Measurements from ENCODE around the gene ALG5.

ALG5 gene

GRCh38 chr13:36915106-36915505 lies 84.0 kb downstream of the ALG5 start:
- no peak for DNase-seq

DNA sequence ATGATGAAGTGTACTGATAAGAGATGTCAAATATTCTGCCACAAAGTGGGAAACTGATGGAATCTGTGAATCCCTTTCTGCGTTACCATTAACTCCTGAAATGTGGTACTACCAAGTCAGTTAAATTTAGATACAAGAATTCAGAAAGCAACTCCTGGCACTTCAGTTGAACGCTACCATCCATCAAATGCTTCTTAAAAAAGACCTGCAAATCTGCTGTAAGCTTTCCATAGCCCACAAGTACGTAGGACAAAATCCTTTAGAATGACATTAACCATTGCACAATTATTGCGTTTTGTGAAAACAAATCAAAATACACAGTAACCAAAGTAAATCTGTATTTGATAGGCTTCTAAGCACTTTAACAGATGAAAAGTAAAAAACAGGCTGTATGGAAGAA lies 84.5 kb downstream of the ALG5 start:
- no peak for DNase-seq

DNA sequence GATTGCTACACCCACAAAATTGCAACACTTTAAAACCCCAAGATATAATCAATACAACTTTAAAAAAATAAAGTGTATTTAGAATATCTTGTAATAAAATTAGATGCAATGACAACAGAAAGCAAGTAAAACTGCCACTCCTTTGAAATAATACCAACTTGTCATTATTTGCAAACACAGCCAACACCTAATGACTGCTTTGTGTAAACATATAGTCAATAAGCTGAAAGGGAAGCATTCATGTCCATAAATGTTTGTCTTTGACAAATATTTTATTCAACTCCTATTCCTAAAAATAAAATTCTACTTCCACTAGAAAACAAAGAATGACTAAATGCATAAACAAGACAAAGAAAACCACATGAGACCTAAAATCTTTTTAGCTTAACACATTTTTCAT lies 85.7 kb downstream of the ALG5 start:
- DNase-seq: no peak

DNA sequence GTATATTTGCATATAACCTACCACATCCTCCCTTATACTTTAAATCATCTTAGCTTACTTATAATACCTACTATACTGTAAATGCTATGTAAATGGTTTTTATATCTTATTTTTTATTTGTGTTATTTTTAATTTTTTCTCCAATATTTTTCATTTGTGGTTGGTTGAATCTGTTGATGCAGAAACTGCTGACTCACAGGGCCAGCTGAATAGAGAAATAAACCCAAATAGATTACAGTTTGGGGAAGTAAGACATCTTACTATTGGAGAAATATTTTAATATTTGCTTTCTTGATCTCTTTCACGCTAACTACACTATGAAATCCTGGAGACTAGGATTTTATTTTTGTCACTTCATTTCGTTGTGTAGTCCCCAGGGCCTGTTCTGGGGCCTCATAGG lies 86.2 kb downstream of the ALG5 start:
- DNase-seq: no peak

GRCh38 chr13:36912369-36912768 lies 86.8 kb downstream of the ALG5 start:
- DNase-seq: no peak

DNA sequence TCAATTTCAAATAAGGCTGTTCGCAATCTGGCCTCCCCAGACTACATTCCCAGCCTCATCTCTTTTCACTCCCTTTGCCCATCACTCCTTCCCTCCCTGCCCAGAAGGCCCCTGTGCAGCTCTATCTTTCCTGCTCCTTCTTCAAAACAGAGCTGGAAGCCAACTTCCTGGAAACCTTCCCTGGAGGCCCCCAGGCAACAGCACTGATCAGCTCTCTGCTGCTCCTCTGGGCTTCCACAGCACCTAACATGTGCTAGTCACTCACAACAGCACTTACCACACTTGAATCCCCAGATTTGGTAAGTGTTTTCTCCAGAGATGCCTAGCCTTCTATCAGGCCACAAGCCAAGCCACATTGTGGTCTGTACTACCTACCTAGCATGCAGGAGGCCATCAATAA lies 88.6 kb downstream of the ALG5 start:
- DNase-seq: no peak

- DNase-seq: no peak
Observed at GRCh38 chr13:36907821-36908220, 91.3 kb downstream of the ALG5 start.

- no peak for DNase-seq
Observed at GRCh38 chr13:36907266-36907665, 91.9 kb downstream of the ALG5 start.

DNA sequence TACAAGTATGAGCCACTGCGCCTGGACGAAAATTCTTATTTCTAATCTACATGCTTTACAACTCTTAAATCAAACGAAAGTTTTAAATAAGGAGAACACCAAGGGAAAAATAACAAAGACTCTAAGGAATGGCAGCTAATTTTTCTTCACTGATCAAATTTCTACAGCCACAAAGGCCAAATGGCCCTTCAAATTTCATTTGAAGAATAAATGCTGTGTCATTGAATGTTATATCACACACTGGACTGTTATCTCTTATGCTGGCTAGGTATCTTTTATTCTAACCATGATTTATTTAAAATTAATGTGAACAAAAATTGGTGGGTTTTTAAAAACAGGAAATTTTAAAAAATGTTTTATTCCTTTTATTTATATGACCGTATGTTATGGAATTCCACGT lies 93.2 kb downstream of the ALG5 start:
- DNase-seq: no peak

GRCh38 chr13:36903925-36904595 lies 95.1 kb downstream of the ALG5 start:
- DNase-seq: no peak
